Measurements from ENCODE around the gene ZNF814.
"Not testable (repeated sequence)": the region's sequence is repeated elsewhere in the genome, so short reads cannot be mapped to it uniquely, and the experiment has no call there.

Gene ZNF814

DNA sequence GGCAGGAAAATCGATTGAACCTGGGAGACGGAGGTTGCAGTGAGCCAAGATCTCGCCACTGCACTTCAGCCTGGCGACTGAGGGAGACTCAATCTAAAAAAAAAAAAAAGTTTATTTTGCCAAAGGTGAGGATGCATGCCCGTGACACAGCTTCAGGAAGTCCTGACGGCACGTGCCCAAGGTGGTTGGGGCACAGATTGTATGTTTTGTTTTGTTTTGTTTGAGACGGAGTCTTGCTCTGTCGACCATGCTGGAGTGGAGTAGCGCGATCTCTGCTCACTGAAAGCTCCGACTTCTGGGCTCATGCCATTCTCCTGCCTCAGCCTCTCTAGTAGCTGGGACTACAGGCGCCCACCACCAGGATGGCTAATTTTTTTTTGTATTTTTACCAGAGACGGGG lies 70.9 kb downstream of the ZNF814 start:
- DNase-seq (ENCODE audit: low read depth in 2 of 2), result no peak

GRCh38 chr19:57816652-57817051 lies 72.2 kb downstream of the ZNF814 start:
- DNase-seq (ENCODE audit: low read depth in 2 of 2), result no peak

- no peak for DNase-seq (ENCODE audit: low read depth in 2 of 2)
These were observed 73.4 kb downstream of the ZNF814 start for GRCh38 chr19:57815247-57816075.

DNA sequence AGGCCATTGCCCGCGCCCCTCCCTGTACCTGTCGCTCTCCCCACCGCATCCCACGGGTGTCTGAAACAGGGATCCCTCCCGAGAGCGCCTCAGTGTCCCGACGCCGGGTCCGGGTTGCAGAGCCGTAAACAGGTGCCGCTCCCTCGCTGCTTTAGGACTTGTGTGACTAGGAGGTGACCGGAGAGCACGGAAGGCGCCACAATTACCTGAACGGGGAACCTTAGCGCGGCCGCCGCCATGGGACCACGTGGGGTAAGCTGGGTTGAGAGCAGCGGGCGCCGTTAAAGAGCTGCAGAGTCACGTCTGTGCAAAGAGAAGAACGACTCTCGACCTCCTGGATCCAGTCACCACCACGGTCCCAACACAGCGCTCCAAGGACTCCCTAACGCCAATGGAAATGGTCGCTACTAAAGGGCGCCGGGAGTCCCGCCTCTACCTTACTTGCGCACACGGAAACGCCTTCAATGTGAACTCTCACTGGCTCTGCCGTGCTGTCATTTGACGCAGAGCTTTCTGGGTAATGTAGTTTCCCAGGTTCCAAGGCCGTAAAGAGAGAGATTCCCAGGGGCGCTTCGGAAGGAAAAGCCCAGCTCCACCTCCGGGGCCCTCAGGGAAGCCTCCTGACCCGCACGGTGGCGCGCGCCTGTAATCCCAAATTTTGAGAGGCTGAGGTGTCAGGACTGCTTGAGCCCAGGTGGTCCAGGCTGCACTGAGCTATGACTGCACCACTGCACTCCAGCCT lies 74.2 kb downstream of the ZNF814 start, which contains the start of gene ZNF552:
Gene ZNF552 (minus strand): TSS at position 409 of the 742 bp plus-strand sequence. CDS start 170 bp downstream, at position 239.
- DNase-seq (ENCODE audit: low read depth in 2 of 2), result peak; percentile 46 to 53

- no peak for DNase-seq (ENCODE audit: low read depth in 2 of 2)
These were observed 74.8 kb downstream of the ZNF814 start for GRCh38 chr19:57813919-57814504.

DNA sequence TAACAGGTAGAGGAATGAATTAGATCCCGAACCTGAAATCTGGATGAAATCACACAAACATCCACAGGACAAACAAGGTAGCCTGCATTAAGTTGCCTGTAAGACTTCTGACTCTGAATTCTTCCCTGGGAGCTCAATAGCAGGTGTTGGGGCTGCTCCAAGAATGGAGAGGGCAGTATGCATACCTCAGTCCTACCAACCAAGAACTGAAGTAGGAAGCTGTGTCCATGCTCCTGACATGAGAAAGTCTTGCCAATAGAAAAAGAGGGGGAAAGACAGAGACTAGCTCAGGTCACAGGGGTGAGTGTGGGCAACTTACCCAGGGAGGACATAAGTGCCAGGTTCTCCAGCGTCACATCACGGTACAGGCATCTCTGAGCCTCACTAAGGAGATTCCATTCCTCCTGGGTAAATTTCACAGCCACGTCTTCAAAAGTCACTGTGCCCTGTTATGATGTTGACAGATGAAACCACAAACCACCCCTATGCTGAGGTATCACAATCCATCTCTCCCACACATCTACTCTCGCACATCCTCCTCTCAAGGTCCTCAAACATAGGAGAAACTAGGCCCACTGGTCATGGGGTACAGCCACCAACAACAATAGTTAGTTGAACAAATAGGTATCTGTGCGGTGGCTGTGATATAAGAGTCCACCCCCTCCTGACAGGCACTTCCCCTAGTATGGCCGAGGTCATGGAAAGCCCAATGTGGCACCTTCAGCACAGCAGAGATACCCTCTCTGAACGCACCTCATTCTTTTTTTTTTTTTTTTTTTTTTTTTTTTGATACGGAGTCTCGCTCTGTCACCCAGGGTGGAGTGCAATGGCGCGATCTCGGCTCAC lies 75.6 kb downstream of the ZNF814 start:
- DNase-seq (ENCODE audit: low read depth in 2 of 2), result not testable (repeated sequence)

- no peak for DNase-seq (ENCODE audit: low read depth in 2 of 2)
These were observed 76.6 kb downstream of the ZNF814 start for GRCh38 chr19:57812226-57812625.

DNA sequence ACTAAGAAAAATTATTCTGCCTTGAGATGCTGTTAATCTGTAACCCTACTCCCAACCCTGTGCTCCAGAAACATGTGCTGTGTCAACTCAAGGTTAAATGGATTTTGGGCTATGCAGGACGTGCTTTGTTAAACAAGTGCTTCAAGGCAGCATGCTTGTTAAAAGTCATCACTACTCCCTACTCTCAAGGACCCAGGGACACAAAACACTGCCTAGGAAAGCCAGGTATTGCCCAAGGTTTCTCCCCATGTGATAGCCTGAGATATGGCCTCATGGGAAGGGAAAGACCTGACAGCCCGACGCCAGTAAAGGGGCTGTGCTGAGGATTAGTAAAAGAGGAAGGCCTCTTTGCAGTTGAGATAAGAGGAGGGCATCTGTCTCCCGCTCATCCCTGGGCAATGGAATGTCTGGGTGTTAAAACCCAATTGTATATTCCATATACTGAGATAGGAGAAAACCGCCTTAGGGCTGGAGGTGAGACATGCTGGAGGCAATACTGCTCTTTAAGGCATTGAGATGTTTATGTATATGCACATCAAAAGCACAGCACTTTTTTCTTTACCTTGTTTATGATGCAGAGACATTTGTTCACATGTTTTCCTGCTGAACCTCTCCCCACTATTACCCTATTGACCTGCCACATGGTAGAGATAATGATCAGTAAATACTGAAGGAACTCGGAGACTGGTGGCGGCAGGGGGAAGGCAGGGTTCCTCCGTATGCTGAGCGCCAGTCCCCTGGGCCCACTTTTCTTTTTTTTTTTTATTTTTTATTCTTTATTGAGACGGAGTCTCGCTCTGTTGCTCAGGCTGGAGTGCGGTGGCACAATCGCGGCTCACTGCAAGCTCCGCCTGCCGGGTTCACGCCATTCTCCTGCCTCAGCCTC lies 78.2 kb downstream of the ZNF814 start:
- DNase-seq (ENCODE audit: low read depth in 2 of 2), result not testable (repeated sequence)

DNA sequence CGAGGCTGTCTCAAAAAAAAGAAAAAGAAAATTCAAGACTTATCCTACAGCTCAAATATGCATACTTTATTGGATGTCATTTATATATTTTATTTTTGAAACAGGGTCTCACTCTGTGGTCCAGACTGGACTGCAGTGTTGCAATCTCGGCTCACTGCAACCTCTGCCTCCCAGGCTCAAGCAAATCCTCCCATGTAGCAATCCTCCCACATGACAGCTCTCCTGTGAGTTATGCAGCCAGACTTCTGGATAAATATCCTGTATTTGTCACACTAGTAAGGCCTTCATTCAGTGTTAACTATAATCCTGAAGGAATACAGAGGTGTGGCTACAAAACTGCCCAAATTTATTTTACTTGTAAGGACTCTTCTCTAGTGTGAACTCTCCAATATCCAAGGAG lies 81.3 kb downstream of the ZNF814 start:
- DNase-seq (ENCODE audit: low read depth in 2 of 2), result no peak

GRCh38 chr19:57803594-57804325 lies 85.1 kb downstream of the ZNF814 start:
- DNase-seq (ENCODE audit: low read depth in 2 of 2), result no peak

DNA sequence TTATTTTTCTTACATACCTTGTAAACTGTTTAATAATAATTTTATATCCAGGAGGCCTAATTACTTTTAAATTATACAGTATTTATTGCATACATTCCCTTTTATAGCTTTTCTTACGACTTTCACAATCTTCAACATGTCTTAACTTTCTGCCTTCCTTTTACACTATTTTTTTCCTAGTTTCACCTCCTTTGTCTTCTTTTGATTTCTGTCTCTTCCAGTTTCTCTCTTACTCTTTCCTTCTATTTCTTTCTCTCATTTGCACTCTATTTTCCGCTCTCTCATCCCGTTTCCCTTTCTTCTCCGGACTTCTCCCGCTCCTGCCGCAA lies 85.6 kb downstream of the ZNF814 start:
- no peak for DNase-seq (ENCODE audit: low read depth in 2 of 2)

GRCh38 chr19:57802269-57802668 lies 86.6 kb downstream of the ZNF814 start:
- no peak for DNase-seq (ENCODE audit: low read depth in 2 of 2)

DNA sequence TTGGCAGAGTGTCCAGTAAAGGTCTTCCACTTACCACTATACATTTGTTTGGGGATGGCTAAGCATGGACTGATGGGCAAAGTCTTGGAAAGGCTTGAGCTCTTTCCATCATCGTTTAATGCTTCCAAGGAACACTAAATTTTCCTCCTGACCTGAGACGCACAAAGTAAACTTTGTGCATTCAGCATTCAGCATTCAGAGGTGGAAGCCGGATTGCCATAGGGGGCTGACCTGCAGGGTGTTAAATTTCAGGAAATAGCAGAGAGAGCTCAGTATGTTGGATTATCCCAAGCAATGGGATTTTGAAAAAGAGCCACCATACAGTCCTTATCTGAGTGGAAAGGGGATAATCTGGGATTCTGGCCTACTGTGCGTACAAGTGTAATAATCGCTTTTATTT lies 88.1 kb downstream of the ZNF814 start:
- DNase-seq (ENCODE audit: low read depth in 2 of 2), result no peak
